Naive thymus-derived CD4-positive, alpha-beta T cell (primary cell): ENCODE results near the gene LETM1. TPM values are rescaled to one million over a fixed set of nuclear protein-coding genes. Genes with fewer than 3 reads are reported as not detected.

Experiments used
- ATAC-seq: fragments of 150-1000 bp; cut with Tn5 transposase; 2 replicates; pipeline ENCODE4 v1.10.0; 2021; ENCODE audit warnings: mild to moderate bottlenecking, moderate library complexity
- CTCF ChIA-PET: fragments of 350-600 bp; sonication (Branson Sonifier 250); formaldehyde crosslinking; loops from one replicate; lab custom pipeline; 2021; ENCODE audit warnings: antibody characterized with exemption; lab: Charles Lee
- POLR2A ChIA-PET: fragments of 350-600 bp; sonication (Branson Sonifier 250); formaldehyde crosslinking; loops from one replicate; lab custom pipeline; 2021; ENCODE audit warnings: antibody characterized with exemption, inconsistent platforms; lab: Charles Lee
- DNase-seq, 9 donors: peaks; one replicate each; pipeline versions ENCODE4 v3.0.0 to v3.0.0-alpha.2; 2020 to 2022; ENCODE audit warnings: mixed read lengths in 1 of 9
- H3K27ac ChIP-seq: one replicate; pipeline ENCODE4 v1.7.0; 2013; ENCODE audit warnings: mild to moderate bottlenecking, low read depth, low read length, moderate library complexity
- H3K27me3 ChIP-seq, 2 donors: one replicate each; pipeline ENCODE4 v1.7.0; 2013; ENCODE audit warnings: low read length in 2 of 2, mild to moderate bottlenecking in 2 of 2, moderate library complexity in 2 of 2; ENCODE audit not compliant: control insufficient read depth in 2 of 2, insufficient read depth in 2 of 2
- H3K36me3 ChIP-seq, 3 experiments: 1 replicate in 2 of 3; 2 replicates in 1 of 3; pipeline ENCODE4 v1.7.0; 2013; ENCODE audit warnings: low read length in 3 of 3, mild to moderate bottlenecking in 3 of 3, moderate library complexity in 1 of 3; ENCODE audit not compliant: insufficient read depth in 3 of 3, control insufficient read depth in 2 of 3
- H3K4me1 ChIP-seq, 2 donors: one replicate each; pipeline ENCODE4 v1.7.0; 2013; ENCODE audit warnings: low read length in 2 of 2, mild to moderate bottlenecking in 2 of 2, moderate library complexity in 1 of 2; ENCODE audit not compliant: control insufficient read depth in 2 of 2, insufficient read depth in 2 of 2
- H3K4me3 ChIP-seq: 2 replicates; pipeline ENCODE4 v1.7.0; 2013; ENCODE audit warnings: mild to moderate bottlenecking, low read length
- H3K9me3 ChIP-seq, 3 experiments: 1 replicate in 2 of 3; 2 replicates in 1 of 3; pipeline ENCODE4 v1.7.0; 2013; ENCODE audit warnings: low read length in 3 of 3; ENCODE audit not compliant: control insufficient read depth in 2 of 3
- H3K27ac Mint-ChIP-seq, 9 donors: one replicate each; pipeline ENCODE4 v1.8.0; 2020 to 2022; ENCODE audit warnings: mixed read lengths in 9 of 9, mild to moderate bottlenecking in 8 of 9, moderate library complexity in 5 of 9, inconsistent platforms in 2 of 9
- H3K27me3 Mint-ChIP-seq, 5 donors: one replicate each; pipeline ENCODE4 v1.8.0; 2021 to 2022; ENCODE audit warnings: mixed read lengths in 5 of 5, mild to moderate bottlenecking in 1 of 5
- H3K36me3 Mint-ChIP-seq, 5 donors: one replicate each; pipeline ENCODE4 v1.8.0; 2020 to 2022; ENCODE audit warnings: mixed read lengths in 5 of 5, mild to moderate bottlenecking in 3 of 5, inconsistent platforms in 1 of 5
- H3K4me1 Mint-ChIP-seq, 7 donors: one replicate each; pipeline ENCODE4 v1.8.0; 2020 to 2022; ENCODE audit warnings: mixed read lengths in 7 of 7, mild to moderate bottlenecking in 3 of 7, inconsistent platforms in 1 of 7
- H3K4me3 Mint-ChIP-seq, 10 donors: one replicate each; pipeline ENCODE4 v1.8.0; 2020 to 2022; ENCODE audit warnings: mild to moderate bottlenecking in 10 of 10, mixed read lengths in 10 of 10, moderate library complexity in 6 of 10, inconsistent platforms in 2 of 10
- H3K9me3 Mint-ChIP-seq, 11 donors: one replicate each; pipeline ENCODE4 v1.8.0; 2020 to 2022; ENCODE audit warnings: mixed read lengths in 11 of 11, mild to moderate bottlenecking in 4 of 11, inconsistent platforms in 1 of 11, moderate library complexity in 1 of 11
- intact Hi-C, 2 donors: fragments of 100-400 bp; cut with micrococcal nuclease; formaldehyde crosslinking; loops; one replicate each; pipeline ENCODE4 v1.15.1; 2023
- polyA plus RNA-seq, 2 donors: library from polyadenylated mRNA; unstranded; fragments of 300-500 nt; fragmentation: Illumina TruSeq; gene quantifications; one replicate each; pipeline ENCODE4 v1.2.3, GENCODE V29; 2021
- total RNA-seq, 6 experiments: library from RNA in 5 of 6; stranded (reverse) in 5 of 6; gene quantifications; 1 replicate in 5 of 6; 2 replicates in 1 of 6; pipeline ENCODE4 v1.2.3 and lab custom pipeline; 2021 to 2026

Gene LETM1
- total and polyA plus RNA-seq, 7 experiments from 2014 or later, result 7.7 to 56.4 (median 35.4) TPM

GRCh38 chr4:1784789-1785591 is 71.0 kb downstream of the LETM1 start:
- no peaks in the 10 kb centered on the region for H3K9me3 ChIP-seq
- H3K27ac Mint-ChIP-seq, result no peak overlapping the region
- POLR2A ChIA-PET, result interaction anchor here (0.6 kb wide), 1 partner anchor 90 kb away, joined by 3 read pairs; no protein-coding TSS in a partner anchor
- H3K27ac ChIP-seq, result no peak overlapping the region
- H3K27me3 Mint-ChIP-seq, result no peaks in the 10 kb centered on the region
- H3K27me3 ChIP-seq, result no peaks in the 10 kb centered on the region
- CTCF ChIA-PET, result no interaction called here
- DNase-seq (no peak), ATAC-seq (no peak)
- no peaks in the 10 kb centered on the region for H3K9me3 Mint-ChIP-seq
- H3K36me3 Mint-ChIP-seq, result no peaks in the 10 kb centered on the region
- no peak overlapping the region for H3K4me3 ChIP-seq
- H3K36me3 ChIP-seq, result no peaks in the 10 kb centered on the region
- peaks cover 0 to 2% (median 0%) of the 10 kb centered on the region in 7 donors for H3K4me1 Mint-ChIP-seq
- no peak overlapping the region for H3K4me3 Mint-ChIP-seq
- intact Hi-C loops, result no loop called here
- H3K4me1 ChIP-seq, result no peaks in the 10 kb centered on the region

GRCh38 chr4:1784395-1784788 is 71.6 kb downstream of the LETM1 start:
- no peaks in the 10 kb centered on the region for H3K36me3 Mint-ChIP-seq
- ChIA-PET POLR2A (no interaction called here), CTCF (no interaction called here)
- H3K9me3 Mint-ChIP-seq, result no peaks in the 10 kb centered on the region
- no peaks in the 10 kb centered on the region for H3K36me3 ChIP-seq
- H3K27me3 Mint-ChIP-seq, result no peaks in the 10 kb centered on the region
- H3K4me1 Mint-ChIP-seq, result peaks cover 0 to 2% (median 0%) of the 10 kb centered on the region in 7 donors
- no peak overlapping the region for H3K27ac ChIP-seq
- no peak for DNase-seq
- no peak overlapping the region for H3K4me3 ChIP-seq
- ATAC-seq, result no peak
- intact Hi-C loops, result no loop called here
- H3K4me1 ChIP-seq, result no peaks in the 10 kb centered on the region
- no peaks in the 10 kb centered on the region for H3K9me3 ChIP-seq
- H3K27ac Mint-ChIP-seq, result no peak overlapping the region
- H3K27me3 ChIP-seq, result no peaks in the 10 kb centered on the region
- H3K4me3 Mint-ChIP-seq, result no peak overlapping the region

GRCh38 chr4:1783970-1784369 is 72.0 kb downstream of the LETM1 start:
- Mint-ChIP-seq H3K27ac (no peak overlapping the region), H3K36me3 (no peaks in the 10 kb centered on the region), H3K4me3 (no peak overlapping the region), H3K4me1 (peaks cover 0 to 2% (median 0%) of the 10 kb centered on the region in 7 donors), H3K9me3 (no peaks in the 10 kb centered on the region), H3K27me3 (no peaks in the 10 kb centered on the region)
- ChIA-PET CTCF (no interaction called here), POLR2A (no interaction called here)
- H3K36me3 ChIP-seq, result no peaks in the 10 kb centered on the region
- ATAC-seq, result no peak
- H3K9me3 ChIP-seq, result no peaks in the 10 kb centered on the region
- H3K27me3 ChIP-seq, result no peaks in the 10 kb centered on the region
- H3K27ac ChIP-seq, result no peak overlapping the region
- H3K4me1 ChIP-seq, result no peaks in the 10 kb centered on the region
- no peak for DNase-seq
- H3K4me3 ChIP-seq, result no peak overlapping the region
- intact Hi-C loops, result no loop called here

DNA sequence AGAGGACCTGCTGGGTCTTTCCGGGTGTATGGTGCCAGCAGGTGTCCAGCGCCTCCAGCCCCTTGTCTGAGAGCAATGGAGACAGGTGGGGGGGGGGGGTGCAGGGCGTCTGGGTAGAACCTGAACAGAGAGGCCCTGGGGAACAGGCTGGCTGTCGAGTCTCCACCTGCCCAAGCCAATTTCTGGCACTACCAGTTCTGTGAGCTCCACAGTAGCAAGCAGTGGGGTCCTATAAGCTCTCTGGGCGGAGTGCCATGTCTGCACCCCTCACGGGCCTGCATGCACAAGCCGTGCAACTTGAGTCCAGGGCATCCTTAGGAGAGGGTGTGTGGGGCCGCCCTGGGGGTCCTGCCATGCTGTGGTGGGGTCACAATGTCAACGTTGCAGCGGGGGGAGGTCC is 72.9 kb downstream of the LETM1 start:
- CTCF ChIA-PET, result no interaction called here
- POLR2A ChIA-PET, result no interaction called here

DNA sequence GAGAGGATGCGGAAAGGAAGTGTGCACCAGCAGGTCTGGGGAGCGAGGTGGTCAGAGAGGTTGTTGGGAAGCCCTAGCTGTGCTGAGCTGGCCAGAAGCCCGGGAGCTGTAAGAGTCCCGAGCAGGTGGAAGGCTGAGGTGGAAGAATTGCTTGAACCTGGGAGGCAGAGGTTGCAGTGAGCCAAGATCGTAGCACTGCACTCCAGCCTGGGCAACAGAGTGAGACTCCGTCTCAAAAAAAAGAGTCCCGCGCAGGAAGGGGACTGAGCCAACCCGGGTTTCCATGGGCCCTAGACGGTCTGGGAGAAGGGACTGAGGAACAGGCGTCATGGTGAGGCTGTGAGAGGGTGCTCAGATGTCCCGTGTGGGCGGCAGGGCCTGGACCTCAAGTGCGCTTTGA is 75.5 kb downstream of the LETM1 start:
- H3K4me1 Mint-ChIP-seq, result peaks cover 0 to 2% (median 0%) of the 10 kb centered on the region in 7 donors
- CTCF ChIA-PET, result no interaction called here
- no peaks in the 10 kb centered on the region for H3K9me3 ChIP-seq
- no peak for ATAC-seq
- H3K4me3 Mint-ChIP-seq, result no peak overlapping the region
- intact Hi-C loops, result no loop called here
- H3K27me3 ChIP-seq, result no peaks in the 10 kb centered on the region
- POLR2A ChIA-PET, result interaction anchor here (0.7 kb wide), 1 partner anchor 986 kb away, joined by 3 read pairs; no protein-coding TSS in a partner anchor
- no peak overlapping the region for H3K27ac ChIP-seq
- no peaks in the 10 kb centered on the region for H3K9me3 Mint-ChIP-seq
- no peak overlapping the region for H3K4me3 ChIP-seq
- H3K36me3 ChIP-seq, result no peaks in the 10 kb centered on the region
- no peak for DNase-seq
- H3K4me1 ChIP-seq, result no peaks in the 10 kb centered on the region
- no peaks in the 10 kb centered on the region for H3K36me3 Mint-ChIP-seq
- no peaks in the 10 kb centered on the region for H3K27me3 Mint-ChIP-seq
- H3K27ac Mint-ChIP-seq, result no peak overlapping the region

More for the DNA sequence above, 72.9 kb downstream of the LETM1 start:
- ATAC-seq (no peak), DNase-seq (no peak)
- no peaks in the 10 kb centered on the region for H3K9me3 Mint-ChIP-seq
- H3K4me1 Mint-ChIP-seq, result peaks cover 0 to 2% (median 0%) of the 10 kb centered on the region in 7 donors
- no peaks in the 10 kb centered on the region for H3K4me1 ChIP-seq
- no peak overlapping the region for H3K27ac ChIP-seq
- intact Hi-C loops, result no loop called here
- H3K27me3 ChIP-seq, result no peaks in the 10 kb centered on the region
- H3K4me3 Mint-ChIP-seq, result no peak overlapping the region
- no peaks in the 10 kb centered on the region for H3K36me3 Mint-ChIP-seq
- no peak overlapping the region for H3K27ac Mint-ChIP-seq
- no peaks in the 10 kb centered on the region for H3K27me3 Mint-ChIP-seq
- no peak overlapping the region for H3K4me3 ChIP-seq
- no peaks in the 10 kb centered on the region for H3K36me3 ChIP-seq
- no peaks in the 10 kb centered on the region for H3K9me3 ChIP-seq

- Mint-ChIP-seq H3K27me3 (no peaks in the 10 kb centered on the region), H3K9me3 (no peaks in the 10 kb centered on the region), H3K27ac (no peak overlapping the region), H3K4me3 (no peak overlapping the region), H3K4me1 (peaks cover 0 to 2% (median 0%) of the 10 kb centered on the region in 7 donors), H3K36me3 (no peaks in the 10 kb centered on the region)
- Histone ChIP-seq H3K4me3 (no peak overlapping the region), H3K9me3 (no peaks in the 10 kb centered on the region), H3K27me3 (no peaks in the 10 kb centered on the region), H3K27ac (no peak overlapping the region), H3K4me1 (no peaks in the 10 kb centered on the region), H3K36me3 (no peaks in the 10 kb centered on the region)
- CTCF ChIA-PET, result no interaction called here
- POLR2A ChIA-PET, result interaction anchor here (0.7 kb wide), 1 partner anchor 986 kb away, joined by 3 read pairs; no protein-coding TSS in a partner anchor
- DNase-seq (no peak), ATAC-seq (no peak)
- intact Hi-C loops, result no loop called here
Observed at GRCh38 chr4:1779588-1780382, 76.2 kb downstream of the LETM1 start.
